GM12865 (cell line): ENCODE data around the gene HERPUD1.

Experiments
- DNase-seq: peaks from one replicate; pipeline ENCODE4 v3.0.0; 2010; ENCODE audit warnings: low read depth
- H3K4me3 ChIP-seq: 2 replicates; pipeline ENCODE4 v1.5.1; 2011; ENCODE audit warnings: mild to moderate bottlenecking, low read depth, low read length, control low read depth
- CTCF ChIP-seq: IDR thresholded peaks from 2 replicates; pipeline ENCODE4 v1.5.1; 2011; ENCODE audit warnings: low read length, control low read depth, low read depth, inconsistent platforms; ENCODE audit not compliant: insufficient read depth; ENCODE audit errors: missing control alignments

Gene HERPUD1

GRCh38 chr16:56910654-56911539 lies 21.0 kb upstream of the HERPUD1 start:
- peak; percentile 65 for DNase-seq
- no peak for TF ChIP-seq CTCF
- H3K4me3 ChIP-seq, result no peak overlapping the region

- TF ChIP-seq CTCF, result no peak
- peak; percentile 85 for DNase-seq
- no peak overlapping the region for H3K4me3 ChIP-seq
Measured at GRCh38 chr16:56911771-56912571, 20.0 kb upstream of the HERPUD1 start.

GRCh38 chr16:56912746-56913708 lies 18.9 kb upstream of the HERPUD1 start:
- TF ChIP-seq CTCF, result no peak
- H3K4me3 ChIP-seq, result no peak overlapping the region
- DNase-seq, result no peak

- TF ChIP-seq CTCF, result no peak
- no peak for DNase-seq
- H3K4me3 ChIP-seq, result no peak overlapping the region
Measured at GRCh38 chr16:56914896-56915295, 17.0 kb upstream of the HERPUD1 start.

GRCh38 chr16:56915336-56916119 lies 16.4 kb upstream of the HERPUD1 start:
- no peak for TF ChIP-seq CTCF
- H3K4me3 ChIP-seq, result no peak overlapping the region
- DNase-seq, result no peak
